ENCODE results near the gene TSSC4. TPM values are rescaled to one million over a fixed set of nuclear protein-coding genes. Genes with fewer than 3 reads are reported as not detected.
"Not testable (repeated sequence)": the region's sequence is repeated elsewhere in the genome, so short reads cannot be mapped to it uniquely, and the experiment has no call there.

TSSC4 gene
- 46.6 and 48.9 TPM in 2 replicates for total RNA-seq

- Mint-ChIP-seq H3K27ac (peak within 1 kb of the TSS; percentile 83), H3K4me3 (ENCODE audit: low read depth) (peak within 1 kb of the TSS; percentile 95), H3K9me3 (no peaks in the 10 kb centered on the region), H3K36me3 (ENCODE audit: low read depth) (peaks cover 27% of the 10 kb centered on the region), H3K4me1 (ENCODE audit: low read depth) (peaks cover 8% of the 10 kb centered on the region), H3K27me3 (ENCODE audit: low read depth) (no peaks in the 10 kb centered on the region)
- peak; percentile 100 for DNase-seq (ENCODE audit: low spot score)
- intact Hi-C loops (cut with micrococcal nuclease), result loop anchor here (1.0 to 10.0 kb wide), 6 partner anchors 23 to 1397 kb away; partner anchors contain the start of genes BRSK2, CD81, KCNQ1 and NUP98
Observed at GRCh38 chr11:2400069-2400761, at the start of gene TSSC4. TSS of gene TSSC4 (plus strand) at chr11:2400750. CDS start at chr11:2402634, 1,884 bp downstream.

GRCh38 chr11:2351701-2352100 is 48.8 kb upstream of the TSSC4 start:
- peaks cover 7% of the 10 kb centered on the region for H3K27me3 Mint-ChIP-seq (ENCODE audit: low read depth)
- no peak for DNase-seq (ENCODE audit: low spot score)
- no peaks in the 10 kb centered on the region for H3K4me1 Mint-ChIP-seq (ENCODE audit: low read depth)
- intact Hi-C loops (cut with micrococcal nuclease), result no loop called here
- H3K9me3 Mint-ChIP-seq, result peaks cover 6% of the 10 kb centered on the region
- no peaks in the 10 kb centered on the region for H3K36me3 Mint-ChIP-seq (ENCODE audit: low read depth)
- H3K27ac Mint-ChIP-seq, result no peak overlapping the region
- no peak overlapping the region for H3K4me3 Mint-ChIP-seq (ENCODE audit: low read depth)

- Mint-ChIP-seq H3K9me3 (peaks cover 6% of the 10 kb centered on the region), H3K27me3 (ENCODE audit: low read depth) (peaks cover 7% of the 10 kb centered on the region), H3K4me3 (ENCODE audit: low read depth) (no peak overlapping the region), H3K27ac (no peak overlapping the region), H3K36me3 (ENCODE audit: low read depth) (no peaks in the 10 kb centered on the region), H3K4me1 (ENCODE audit: low read depth) (no peaks in the 10 kb centered on the region)
- intact Hi-C loops (cut with micrococcal nuclease), result no loop called here
- DNase-seq (ENCODE audit: low spot score), result no peak
Observed at GRCh38 chr11:2352420-2352819, 48.1 kb upstream of the TSSC4 start.

GRCh38 chr11:2355000-2355644 is 45.4 kb upstream of the TSSC4 start:
- DNase-seq (ENCODE audit: low spot score), result no peak
- no peak overlapping the region for H3K27ac Mint-ChIP-seq
- H3K4me3 Mint-ChIP-seq (ENCODE audit: low read depth), result no peak overlapping the region
- no peaks in the 10 kb centered on the region for H3K36me3 Mint-ChIP-seq (ENCODE audit: low read depth)
- no peaks in the 10 kb centered on the region for H3K4me1 Mint-ChIP-seq (ENCODE audit: low read depth)
- H3K9me3 Mint-ChIP-seq, result no peaks in the 10 kb centered on the region
- intact Hi-C loops (cut with micrococcal nuclease), result no loop called here
- H3K27me3 Mint-ChIP-seq (ENCODE audit: low read depth), result peaks cover 2% of the 10 kb centered on the region

- Mint-ChIP-seq H3K4me1 (ENCODE audit: low read depth) (no peaks in the 10 kb centered on the region), H3K4me3 (ENCODE audit: low read depth) (no peak overlapping the region), H3K27ac (no peak overlapping the region), H3K36me3 (ENCODE audit: low read depth) (no peaks in the 10 kb centered on the region), H3K9me3 (no peaks in the 10 kb centered on the region), H3K27me3 (ENCODE audit: low read depth) (no peaks in the 10 kb centered on the region)
- intact Hi-C loops (cut with micrococcal nuclease), result no loop called here
- no peak for DNase-seq (ENCODE audit: low spot score)
Observed at GRCh38 chr11:2357246-2357645, 43.3 kb upstream of the TSSC4 start.

- H3K4me3 Mint-ChIP-seq (ENCODE audit: low read depth); H3K27me3 Mint-ChIP-seq (ENCODE audit: low read depth); H3K4me1 Mint-ChIP-seq (ENCODE audit: low read depth); DNase-seq (ENCODE audit: low spot score); H3K36me3 Mint-ChIP-seq (ENCODE audit: low read depth); H3K27ac Mint-ChIP-seq; H3K9me3 Mint-ChIP-seq; intact Hi-C loops (cut with micrococcal nuclease): not testable (repeated sequence)
Observed at GRCh38 chr11:2357651-2358050, 42.9 kb upstream of the TSSC4 start.

GRCh38 chr11:2358754-2359442 is 41.7 kb upstream of the TSSC4 start:
- Mint-ChIP-seq H3K4me3 (ENCODE audit: low read depth) (no peak overlapping the region), H3K27me3 (ENCODE audit: low read depth) (no peaks in the 10 kb centered on the region), H3K36me3 (ENCODE audit: low read depth) (no peaks in the 10 kb centered on the region), H3K4me1 (ENCODE audit: low read depth) (no peaks in the 10 kb centered on the region), H3K27ac (no peak overlapping the region), H3K9me3 (no peaks in the 10 kb centered on the region)
- intact Hi-C loops (cut with micrococcal nuclease), result no loop called here
- DNase-seq (ENCODE audit: low spot score), result no peak

GRCh38 chr11:2359557-2359956 is 41.0 kb upstream of the TSSC4 start:
- Mint-ChIP-seq H3K36me3 (ENCODE audit: low read depth) (no peaks in the 10 kb centered on the region), H3K27ac (no peak overlapping the region), H3K4me1 (ENCODE audit: low read depth) (no peaks in the 10 kb centered on the region), H3K9me3 (no peaks in the 10 kb centered on the region), H3K27me3 (ENCODE audit: low read depth) (no peaks in the 10 kb centered on the region), H3K4me3 (ENCODE audit: low read depth) (no peak overlapping the region)
- intact Hi-C loops (cut with micrococcal nuclease), result no loop called here
- no peak for DNase-seq (ENCODE audit: low spot score)

- DNase-seq (ENCODE audit: low spot score), result no peak
- Mint-ChIP-seq H3K4me3 (ENCODE audit: low read depth) (no peak overlapping the region), H3K27me3 (ENCODE audit: low read depth) (no peaks in the 10 kb centered on the region), H3K4me1 (ENCODE audit: low read depth) (no peaks in the 10 kb centered on the region), H3K27ac (no peak overlapping the region), H3K36me3 (ENCODE audit: low read depth) (no peaks in the 10 kb centered on the region), H3K9me3 (no peaks in the 10 kb centered on the region)
- intact Hi-C loops (cut with micrococcal nuclease), result no loop called here
Observed at GRCh38 chr11:2360081-2360642, 40.4 kb upstream of the TSSC4 start.

DNA sequence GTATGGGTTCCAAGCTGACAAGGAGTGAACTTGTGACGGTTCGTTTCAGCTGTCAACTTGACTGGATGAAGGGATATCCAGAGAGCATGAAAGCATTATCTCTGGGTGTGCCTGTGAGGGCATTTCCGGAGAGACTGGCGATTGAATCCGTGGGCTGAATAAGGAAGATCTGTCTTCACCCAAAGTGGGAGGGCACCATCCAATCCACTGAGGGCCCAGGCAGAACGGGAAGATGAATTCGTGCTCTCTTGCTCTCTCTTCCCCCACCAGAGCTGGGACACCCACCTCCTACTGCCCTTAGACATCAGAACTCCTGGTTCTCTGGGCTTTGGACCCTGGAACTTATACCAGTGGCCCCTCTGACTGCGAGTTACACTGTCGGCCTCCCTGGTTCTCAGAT is 39.0 kb upstream of the TSSC4 start:
- no peak overlapping the region for H3K27ac Mint-ChIP-seq
- H3K9me3 Mint-ChIP-seq, result no peaks in the 10 kb centered on the region
- no peaks in the 10 kb centered on the region for H3K4me1 Mint-ChIP-seq (ENCODE audit: low read depth)
- no peaks in the 10 kb centered on the region for H3K27me3 Mint-ChIP-seq (ENCODE audit: low read depth)
- H3K36me3 Mint-ChIP-seq (ENCODE audit: low read depth), result no peaks in the 10 kb centered on the region
- no peak overlapping the region for H3K4me3 Mint-ChIP-seq (ENCODE audit: low read depth)
- DNase-seq (ENCODE audit: low spot score), result no peak
- intact Hi-C loops (cut with micrococcal nuclease), result no loop called here

GRCh38 chr11:2362414-2362813 is 38.1 kb upstream of the TSSC4 start:
- H3K4me3 Mint-ChIP-seq (ENCODE audit: low read depth), result no peak overlapping the region
- no peaks in the 10 kb centered on the region for H3K4me1 Mint-ChIP-seq (ENCODE audit: low read depth)

DNA sequence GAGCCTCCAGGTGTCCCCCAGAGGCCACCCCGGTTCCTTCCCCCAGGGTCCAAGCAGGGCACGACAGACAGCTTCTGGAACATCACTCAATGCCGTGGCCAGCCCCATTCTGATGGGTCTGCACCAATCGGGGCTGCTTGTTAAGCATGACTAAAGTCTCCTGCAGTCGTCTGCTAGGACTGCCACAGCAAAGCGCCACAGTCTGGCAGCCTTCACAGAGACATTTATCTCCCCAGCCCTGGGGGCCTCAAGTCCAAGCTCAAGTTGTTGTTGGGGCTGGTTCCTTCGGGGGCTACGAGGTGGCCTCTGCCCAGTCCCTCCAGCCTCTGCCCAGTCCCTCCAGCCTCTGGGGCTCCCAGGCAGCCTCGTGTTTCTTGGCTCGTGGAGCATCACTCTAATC is 37.4 kb upstream of the TSSC4 start:
- Mint-ChIP-seq H3K9me3 (no peaks in the 10 kb centered on the region), H3K36me3 (ENCODE audit: low read depth) (no peaks in the 10 kb centered on the region), H3K27me3 (ENCODE audit: low read depth) (no peaks in the 10 kb centered on the region), H3K27ac (no peak overlapping the region), H3K4me3 (ENCODE audit: low read depth) (no peak overlapping the region), H3K4me1 (ENCODE audit: low read depth) (no peaks in the 10 kb centered on the region)
- no peak for DNase-seq (ENCODE audit: low spot score)
- intact Hi-C loops (cut with micrococcal nuclease), result no loop called here

More at GRCh38 chr11:2362414-2362813, 38.1 kb upstream of the TSSC4 start:
- Mint-ChIP-seq H3K27me3 (ENCODE audit: low read depth) (no peaks in the 10 kb centered on the region), H3K36me3 (ENCODE audit: low read depth) (no peaks in the 10 kb centered on the region), H3K9me3 (no peaks in the 10 kb centered on the region), H3K27ac (no peak overlapping the region)
- no peak for DNase-seq (ENCODE audit: low spot score)
- intact Hi-C loops (cut with micrococcal nuclease), result no loop called here

Measured in activated T-helper 2 cell treated with anti-CD3 and anti-CD28 coated beads, Interferon-gamma antibody, Interleukin-2, Interleukin-4, amounts not matched to agents 10 μg/mL and 5 μg/mL and 100 μg/mL, durations not matched to agents 14 hours and 24 hours and 36 hours (primary cell).